ENCODE results near the gene DYNLT3. TPM values are rescaled to one million over a fixed set of nuclear protein-coding genes. Genes with fewer than 3 reads are reported as not detected.

DYNLT3 gene
- total RNA-seq, 2 experiments from 2014 or later: 47.9 to 48.3 TPM

GRCh38 chrX:37796805-37797204 is 50.6 kb downstream of the DYNLT3 start:
- no peak overlapping the region for H3K4me3 ChIP-seq (ENCODE audit: low read length)
- ATAC-seq (ENCODE audit: poor library complexity) (no peak), DNase-seq (peak in 3 of 14 experiments; percentile 18 to 57 (median 47))
- H3K4me1 Mint-ChIP-seq (ENCODE audit: low read depth): peaks cover 27% of the 10 kb centered on the region
- ChIA-PET CTCF (no interaction called here), POLR2A (no interaction called here)
- TF ChIP-seq CTCF (IDR thresholded peaks at IDR 0.05): no peak
- no peaks in the 10 kb centered on the region for H3K9me3 Mint-ChIP-seq
- no peaks in the 10 kb centered on the region for H3K36me3 Mint-ChIP-seq (ENCODE audit: low read depth)
- H3K36me3 ChIP-seq (ENCODE audit: insufficient read depth, low read length): no peaks in the 10 kb centered on the region
- no peak overlapping the region for H3K27ac ChIP-seq (ENCODE audit: low read depth in 1 of 2, low read length in 2 of 2)
- H3K27me3 Mint-ChIP-seq: no peaks in the 10 kb centered on the region
- intact Hi-C loops (cut with DNase I, micrococcal nuclease): no loop called here
- no peak overlapping the region for H3K4me3 Mint-ChIP-seq
- no peaks in the 10 kb centered on the region for H3K9me3 ChIP-seq (ENCODE audit: control insufficient read depth in 1 of 2, insufficient read depth in 1 of 2, low read length in 2 of 2)
- no peaks in the 10 kb centered on the region for H3K27me3 ChIP-seq (ENCODE audit: control insufficient read depth in 1 of 2, insufficient read depth in 2 of 2, low read length in 2 of 2)
- H3K27ac Mint-ChIP-seq: peak overlapping the region; percentile 42
- peaks cover 6% of the 10 kb centered on the region for H3K4me1 ChIP-seq (ENCODE audit: insufficient read depth, low read length)

- no peaks in the 10 kb centered on the region for H3K27me3 ChIP-seq (ENCODE audit: control insufficient read depth in 1 of 2, insufficient read depth in 2 of 2, low read length in 2 of 2)
- Mint-ChIP-seq H3K27me3 (no peaks in the 10 kb centered on the region), H3K27ac (no peak overlapping the region), H3K4me1 (ENCODE audit: low read depth) (peaks cover 27% of the 10 kb centered on the region), H3K4me3 (no peak overlapping the region), H3K9me3 (no peaks in the 10 kb centered on the region), H3K36me3 (ENCODE audit: low read depth) (no peaks in the 10 kb centered on the region)
- CTCF ChIA-PET: no interaction called here
- no peak overlapping the region for H3K4me3 ChIP-seq (ENCODE audit: low read length)
- ATAC-seq (ENCODE audit: poor library complexity) (no peak), DNase-seq (no peak)
- TF ChIP-seq CTCF (IDR thresholded peaks at IDR 0.05): no peak
- H3K9me3 ChIP-seq (ENCODE audit: control insufficient read depth in 1 of 2, insufficient read depth in 1 of 2, low read length in 2 of 2): no peaks in the 10 kb centered on the region
- POLR2A ChIA-PET: no interaction called here
- intact Hi-C loops (cut with DNase I, micrococcal nuclease): no loop called here
- H3K27ac ChIP-seq (ENCODE audit: low read depth in 1 of 2, low read length in 2 of 2): no peak overlapping the region
- peaks cover 6% of the 10 kb centered on the region for H3K4me1 ChIP-seq (ENCODE audit: insufficient read depth, low read length)
- H3K36me3 ChIP-seq (ENCODE audit: insufficient read depth, low read length): no peaks in the 10 kb centered on the region
Measured at GRCh38 chrX:37796310-37796709, 51.1 kb downstream of the DYNLT3 start.

Other genes with a start within 250 kb of the DYNLT3 start
- gene XK, start 161.8 kb downstream of the DYNLT3 start, total RNA-seq: under 1 TPM in 1 of 2 experiments, not detected in 1; 0.05 TPM
- 1 to 10 TPM; 1.6 TPM for gene CYBB, start 67.5 kb downstream of the DYNLT3 start, total RNA-seq
- not detected for gene SYTL5, start 159.0 kb upstream of the DYNLT3 start, total RNA-seq

All from CD4-positive, alpha-beta T cell (primary cell).